Measurements from ENCODE around the gene HIBCH. TPM values are rescaled to one million over a fixed set of nuclear protein-coding genes. Genes with fewer than 3 reads are reported as not detected.

The HIBCH gene
- total and polyA plus RNA-seq, 2 of the 13 experiments (the other 11 are each of a cell fraction or from before 2014, with no cell fraction given): 18.8 to 49.5 TPM

- TF ChIP-seq ZNF646 (CRISPR knock-in tag; IDR thresholded peaks at IDR 0.05) (0 out of 2 replicates have a peak, but pooled peaks have one; percentile 69), ZNF142 (CRISPR knock-in tag; IDR thresholded peaks at IDR 0.05) (no peak; the same call in 1 of the 2 replicates), ZNF644 (CRISPR knock-in tag; IDR thresholded peaks at IDR 0.05; ENCODE audit: low read depth) (peak; percentile 32; the same call in 1 of the 2 replicates), SMC3 (IDR thresholded peaks at IDR 0.05; ENCODE audit: low read length) (peak; percentile 71; the same call in 1 of the 2 replicates), ZNF709 (CRISPR knock-in tag; IDR thresholded peaks at IDR 0.05) (0 out of 2 replicates have a peak, but pooled peaks have one; percentile 76), PITX1 (CRISPR knock-in tag; IDR thresholded peaks at IDR 0.05) (peak; percentile 91; the same call in 1 of the 2 replicates), NFE2L1 (CRISPR knock-in tag; IDR thresholded peaks at IDR 0.05; ENCODE audit: borderline replicate concordance) (no peak), ZNF614 (CRISPR knock-in tag; IDR thresholded peaks at IDR 0.05; ENCODE audit: borderline replicate concordance) (peak; percentile 97; the same call in 1 of the 2 replicates), HINFP (CRISPR knock-in tag; IDR thresholded peaks at IDR 0.05; ENCODE audit: low read depth) (peak; percentile 90)
- TF ChIP-seq, protein P1, sequence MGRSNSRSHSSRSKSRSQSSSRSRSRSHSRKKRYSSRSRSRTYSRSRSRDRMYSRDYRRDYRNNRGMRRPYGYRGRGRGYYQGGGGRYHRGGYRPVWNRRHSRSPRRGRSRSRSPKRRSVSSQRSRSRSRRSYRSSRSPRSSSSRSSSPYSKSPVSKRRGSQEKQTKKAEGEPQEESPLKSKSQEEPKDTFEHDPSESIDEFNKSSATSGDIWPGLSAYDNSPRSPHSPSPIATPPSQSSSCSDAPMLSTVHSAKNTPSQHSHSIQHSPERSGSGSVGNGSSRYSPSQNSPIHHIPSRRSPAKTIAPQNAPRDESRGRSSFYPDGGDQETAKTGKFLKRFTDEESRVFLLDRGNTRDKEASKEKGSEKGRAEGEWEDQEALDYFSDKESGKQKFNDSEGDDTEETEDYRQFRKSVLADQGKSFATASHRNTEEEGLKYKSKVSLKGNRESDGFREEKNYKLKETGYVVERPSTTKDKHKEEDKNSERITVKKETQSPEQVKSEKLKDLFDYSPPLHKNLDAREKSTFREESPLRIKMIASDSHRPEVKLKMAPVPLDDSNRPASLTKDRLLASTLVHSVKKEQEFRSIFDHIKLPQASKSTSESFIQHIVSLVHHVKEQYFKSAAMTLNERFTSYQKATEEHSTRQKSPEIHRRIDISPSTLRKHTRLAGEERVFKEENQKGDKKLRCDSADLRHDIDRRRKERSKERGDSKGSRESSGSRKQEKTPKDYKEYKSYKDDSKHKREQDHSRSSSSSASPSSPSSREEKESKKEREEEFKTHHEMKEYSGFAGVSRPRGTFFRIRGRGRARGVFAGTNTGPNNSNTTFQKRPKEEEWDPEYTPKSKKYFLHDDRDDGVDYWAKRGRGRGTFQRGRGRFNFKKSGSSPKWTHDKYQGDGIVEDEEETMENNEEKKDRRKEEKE (IDR thresholded peaks at IDR 0.05): no peak
Measured at GRCh38 chr2:190319555-190320498, at the start of gene HIBCH (continued).
